Embryonic facial prominence (tissue), 1 donor: ENCODE results near the gene DUSP28.
"Not testable (repeated sequence)": the region's sequence is repeated elsewhere in the genome, so short reads cannot be mapped to it uniquely, and the experiment has no call there.

Experiments
- DNase-seq: peaks from one replicate; pipeline ENCODE4 v3.0.0-alpha.2; 2016; ENCODE audit errors: extremely low spot score

DUSP28 gene

GRCh38 chr2:240560480-240561324 lies 545 bp downstream of the DUSP28 start:
- DNase-seq = peak; percentile 96

GRCh38 chr2:240561325-240561971 lies 1.3 kb downstream of the DUSP28 start:
- DNase-seq = no peak

GRCh38 chr2:240563231-240563630 lies 3.1 kb downstream of the DUSP28 start:
- DNase-seq = not testable (repeated sequence)

GRCh38 chr2:240563951-240564560 lies 3.9 kb downstream of the DUSP28 start:
- DNase-seq = no peak

GRCh38 chr2:240564561-240565332 lies 4.6 kb downstream of the DUSP28 start:
- no peak for DNase-seq

- no peak for DNase-seq
Observed at GRCh38 chr2:240565333-240566202, 5.4 kb downstream of the DUSP28 start.

- no peak for DNase-seq
Observed at GRCh38 chr2:240566203-240567136, 6.3 kb downstream of the DUSP28 start.

- no peak for DNase-seq
Observed at GRCh38 chr2:240567137-240567871, 7.1 kb downstream of the DUSP28 start.

GRCh38 chr2:240567872-240568677 lies 7.9 kb downstream of the DUSP28 start, which contains the start of gene RNPEPL1:
TSS of gene RNPEPL1 (plus strand) at chr2:240568484. CDS start at chr2:240568587, 103 bp downstream.
- no peak for DNase-seq

GRCh38 chr2:240568678-240569522 lies 8.7 kb downstream of the DUSP28 start:
- no peak for DNase-seq

GRCh38 chr2:240569523-240569997 lies 9.4 kb downstream of the DUSP28 start:
- no peak for DNase-seq

GRCh38 chr2:240569998-240570530 lies 9.9 kb downstream of the DUSP28 start:
- DNase-seq = no peak

GRCh38 chr2:240570531-240571313 lies 10.6 kb downstream of the DUSP28 start:
- no peak for DNase-seq

- no peak for DNase-seq
Observed at GRCh38 chr2:240571314-240571973, 11.3 kb downstream of the DUSP28 start.
